NB4 (cell line): ENCODE data around the gene CADPS.

Source experiments
- DNase-seq: peaks from one replicate; pipeline ENCODE4 v3.0.0; 2010; ENCODE audit warnings: low read depth
- H3K4me3 ChIP-seq: one replicate; pipeline ENCODE4 v1.5.1; 2011; ENCODE audit warnings: mild to moderate bottlenecking, low read depth, low read length, moderate library complexity
- CTCF ChIP-seq: IDR thresholded peaks from one replicate; pipeline ENCODE4 v1.5.1; 2012; ENCODE audit warnings: low read depth, low read length
- MAX ChIP-seq: IDR thresholded peaks from 2 replicates; pipeline ENCODE4 v1.6.1; 2011; ENCODE audit warnings: low read depth, low read length
- MYC ChIP-seq: IDR thresholded peaks from 2 replicates; pipeline ENCODE4 v1.6.1; 2011; ENCODE audit warnings: low read depth, low read length
- POLR2A ChIP-seq: IDR thresholded peaks from 2 replicates; pipeline ENCODE4 v1.6.1; 2011; ENCODE audit warnings: mild to moderate bottlenecking; ENCODE audit not compliant: insufficient read length; ENCODE audit errors: extremely low read depth

CADPS gene

GRCh38 chr3:62433396-62433795, 441.8 kb downstream of the CADPS start:
- no peak for DNase-seq
- no peak overlapping the region for H3K4me3 ChIP-seq
- no peak for TF ChIP-seq CTCF
- no peak for TF ChIP-seq POLR2A
- TF ChIP-seq MYC: no peak
- no peak for TF ChIP-seq MAX

GRCh38 chr3:62421207-62421606, 454.0 kb downstream of the CADPS start:
- TF ChIP-seq POLR2A (no peak), CTCF (no peak), MAX (no peak)
- no peak for DNase-seq
- no peak overlapping the region for H3K4me3 ChIP-seq

GRCh38 chr3:62416144-62416543, 459.1 kb downstream of the CADPS start:
- no peak for DNase-seq
- no peak for TF ChIP-seq MYC
- TF ChIP-seq MAX: no peak
- TF ChIP-seq POLR2A: no peak
- H3K4me3 ChIP-seq: no peak overlapping the region

GRCh38 chr3:62415312-62415801, 459.9 kb downstream of the CADPS start:
- TF ChIP-seq POLR2A (no peak), MYC (no peak), CTCF (no peak), MAX (no peak)
- H3K4me3 ChIP-seq: no peak overlapping the region
- DNase-seq: no peak

- DNase-seq: no peak
- TF ChIP-seq MYC: no peak
- TF ChIP-seq POLR2A: no peak
- TF ChIP-seq CTCF: no peak
- TF ChIP-seq MAX: no peak
- no peak overlapping the region for H3K4me3 ChIP-seq
Measured at GRCh38 chr3:62414786-62415185, 460.4 kb downstream of the CADPS start.

- no peak overlapping the region for H3K4me3 ChIP-seq
- TF ChIP-seq MAX (no peak), POLR2A (no peak), MYC (no peak), CTCF (no peak)
- DNase-seq: no peak
Measured at GRCh38 chr3:62413687-62414086, 461.5 kb downstream of the CADPS start.
